Natural killer cell (primary cell): Measurements from ENCODE around the gene SLC38A9. TPM values are rescaled to one million over a fixed set of nuclear protein-coding genes. Genes with fewer than 3 reads are reported as not detected.

Experiments used
- ATAC-seq, 3 donors: fragments of 150-1000 bp in 2 of 3; fragments of 200-7000 bp in 1 of 3; cut with Tn5 transposase; 1 replicate in 1 of 3; 2 replicates in 2 of 3; pipeline ENCODE4 v1.10.0; 2021; ENCODE audit warnings: mild to moderate bottlenecking in 2 of 3, moderate library complexity in 2 of 3
- DNase-seq, 2 donors: peaks; one replicate each; pipeline versions ENCODE4 v3.0.0 to v3.0.0-alpha.2; 2013 to 2021; ENCODE audit warnings: mixed read lengths in 1 of 2
- H3K27ac ChIP-seq: one replicate; pipeline ENCODE4 v1.5.1; 2013; ENCODE audit warnings: mild to moderate bottlenecking, low read length
- H3K27me3 ChIP-seq: one replicate; pipeline ENCODE4 v1.6.1; 2013; ENCODE audit warnings: low read length; ENCODE audit not compliant: control insufficient read depth, insufficient read depth
- H3K36me3 ChIP-seq: one replicate; pipeline ENCODE4 v1.6.1; 2013; ENCODE audit warnings: low read length; ENCODE audit not compliant: control insufficient read depth, insufficient read depth
- H3K4me1 ChIP-seq: one replicate; pipeline ENCODE4 v1.6.1; 2013; ENCODE audit warnings: low read length; ENCODE audit not compliant: control insufficient read depth, insufficient read depth
- H3K4me3 ChIP-seq: one replicate; pipeline ENCODE4 v1.5.1; 2013; ENCODE audit warnings: low read length
- H3K9me3 ChIP-seq: one replicate; pipeline ENCODE4 v1.6.1; 2013; ENCODE audit warnings: low read length; ENCODE audit not compliant: control insufficient read depth, insufficient read depth
- H3K27ac Mint-ChIP-seq, 2 donors: one replicate each; pipeline ENCODE4 v1.8.0; 2022; ENCODE audit warnings: mild to moderate bottlenecking in 2 of 2, mixed read lengths in 2 of 2, moderate library complexity in 1 of 2
- H3K27me3 Mint-ChIP-seq, 2 donors: one replicate each; pipeline ENCODE4 v1.8.0; 2022; ENCODE audit warnings: low read depth in 2 of 2, mixed read lengths in 2 of 2
- H3K36me3 Mint-ChIP-seq: one replicate; pipeline ENCODE4 v1.8.0; 2022; ENCODE audit warnings: mixed read lengths
- H3K4me1 Mint-ChIP-seq, 2 donors: one replicate each; pipeline ENCODE4 v1.8.0; 2022; ENCODE audit warnings: mixed read lengths in 2 of 2
- H3K4me3 Mint-ChIP-seq: one replicate; pipeline ENCODE4 v1.8.0; 2022; ENCODE audit warnings: mild to moderate bottlenecking, moderate library complexity, mixed read lengths
- H3K9me3 Mint-ChIP-seq, 2 donors: one replicate each; pipeline ENCODE4 v1.8.0; 2022; ENCODE audit warnings: mixed read lengths in 2 of 2
- CTCF ChIP-seq: fragments of 200-600 bp; IDR thresholded peaks from one replicate; pipeline ENCODE4 v1.8.0; 2022; ENCODE audit warnings: antibody characterized with exemption
- WGBS: methylation state at CpG from one replicate; pipeline ENCODE4 v1.1.7; 2013; ENCODE audit warnings: missing lambda C conversion rate; ENCODE audit not compliant: insufficient coverage; 5-methylcytosine and 5-hydroxymethylcytosine counted together
- intact Hi-C: fragments of 100-400 bp; cut with micrococcal nuclease; formaldehyde crosslinking; loops from one replicate; pipeline ENCODE4 v1.14.2; 2022
- total RNA-seq, 4 donors: library from RNA; stranded (reverse); fragments of 120-200 nt in 1 of 4; gene quantifications; one replicate each; pipeline versions ENCODE4 v1.2.3 to v1.2.4, GENCODE V29; 2013 to 2022

The SLC38A9 gene
- total RNA-seq, 3 donors from 2014 or later (not counting 1 experiment from before 2014, with no cell fraction given) = 20.6 to 33.9 (median 27.0) TPM

GRCh38 chr5:55620766-55621160 lies 91.4 kb downstream of the SLC38A9 start:
- Mint-ChIP-seq H3K4me1 (no peaks in the 10 kb centered on the region), H3K9me3 (no peaks in the 10 kb centered on the region), H3K27me3 (no peaks in the 10 kb centered on the region), H3K27ac (no peak overlapping the region), H3K4me3 (no peak overlapping the region), H3K36me3 (no peaks in the 10 kb centered on the region)
- Histone ChIP-seq H3K27me3 (no peaks in the 10 kb centered on the region), H3K36me3 (no peaks in the 10 kb centered on the region), H3K27ac (no peak overlapping the region), H3K4me1 (no peaks in the 10 kb centered on the region), H3K9me3 (no peaks in the 10 kb centered on the region), H3K4me3 (no peak overlapping the region)
- intact Hi-C loops = no loop called here
- ATAC-seq (no peak), DNase-seq (no peak)
- WGBS = 98% methylated on average over 4 of the region's 4 CpGs
- no peak for TF ChIP-seq CTCF

- Histone ChIP-seq H3K9me3 (no peaks in the 10 kb centered on the region), H3K4me3 (no peak overlapping the region), H3K36me3 (no peaks in the 10 kb centered on the region), H3K27me3 (no peaks in the 10 kb centered on the region), H3K4me1 (no peaks in the 10 kb centered on the region), H3K27ac (no peak overlapping the region)
- TF ChIP-seq CTCF = no peak
- no peak for ATAC-seq
- no peaks in the 10 kb centered on the region for H3K9me3 Mint-ChIP-seq
- H3K4me1 Mint-ChIP-seq = no peaks in the 10 kb centered on the region
- no peak for DNase-seq
- no peaks in the 10 kb centered on the region for H3K27me3 Mint-ChIP-seq
- 90% methylated on average over 6 of the region's 6 CpGs for WGBS
- no peaks in the 10 kb centered on the region for H3K36me3 Mint-ChIP-seq
- H3K4me3 Mint-ChIP-seq = no peak overlapping the region
- no peak overlapping the region for H3K27ac Mint-ChIP-seq
- intact Hi-C loops = no loop called here
Observed at GRCh38 chr5:55620009-55620765, 91.9 kb downstream of the SLC38A9 start.

GRCh38 chr5:55618318-55618717 lies 93.8 kb downstream of the SLC38A9 start:
- Histone ChIP-seq H3K4me1 (no peaks in the 10 kb centered on the region), H3K27me3 (no peaks in the 10 kb centered on the region), H3K4me3 (no peak overlapping the region), H3K27ac (no peak overlapping the region), H3K9me3 (no peaks in the 10 kb centered on the region), H3K36me3 (no peaks in the 10 kb centered on the region)
- Mint-ChIP-seq H3K9me3 (no peaks in the 10 kb centered on the region), H3K4me3 (no peak overlapping the region), H3K36me3 (no peaks in the 10 kb centered on the region), H3K27ac (no peak overlapping the region), H3K4me1 (no peaks in the 10 kb centered on the region), H3K27me3 (no peaks in the 10 kb centered on the region)
- ATAC-seq (no peak), DNase-seq (no peak)
- intact Hi-C loops = no loop called here
- no peak for TF ChIP-seq CTCF
- 96% methylated on average over 3 of the region's 5 CpGs for WGBS
